Fibroblast of skin of scalp (primary cell): ENCODE data around the gene ST6GAL2.
A peak's percentile ranks its signal among the peaks of the same experiment; 100 is the strongest.

Source experiments
- DNase-seq: peaks from one replicate; pipeline ENCODE4 v3.0.0-alpha.2; 2013

The ST6GAL2 gene

GRCh38 chr2:106863387-106863786 is 22.6 kb downstream of the ST6GAL2 start:
- DNase-seq: no peak

GRCh38 chr2:106859498-106859897 is 26.5 kb downstream of the ST6GAL2 start:
- DNase-seq: no peak

GRCh38 chr2:106858810-106859209 is 27.2 kb downstream of the ST6GAL2 start:
- DNase-seq: no peak

- DNase-seq: no peak
Measured at GRCh38 chr2:106857882-106858478, 28.0 kb downstream of the ST6GAL2 start.

GRCh38 chr2:106853631-106854030 is 32.3 kb downstream of the ST6GAL2 start:
- DNase-seq: no peak

- DNase-seq: no peak
Measured at GRCh38 chr2:106851881-106852501, 34.0 kb downstream of the ST6GAL2 start.

- DNase-seq: no peak
Measured at GRCh38 chr2:106851087-106851874, 34.7 kb downstream of the ST6GAL2 start.

- DNase-seq: no peak
Measured at GRCh38 chr2:106849253-106849652, 36.7 kb downstream of the ST6GAL2 start.

GRCh38 chr2:106847366-106847765 is 38.6 kb downstream of the ST6GAL2 start:
- no peak for DNase-seq

GRCh38 chr2:106845716-106846115 is 40.3 kb downstream of the ST6GAL2 start:
- no peak for DNase-seq

- DNase-seq: no peak
Measured at GRCh38 chr2:106843910-106844250, 42.1 kb downstream of the ST6GAL2 start.

GRCh38 chr2:106843001-106843909 is 42.7 kb downstream of the ST6GAL2 start:
- no peak for DNase-seq

- no peak for DNase-seq
Measured at GRCh38 chr2:106841886-106842645, 43.9 kb downstream of the ST6GAL2 start.

- no peak for DNase-seq
Measured at GRCh38 chr2:106840818-106841217, 45.1 kb downstream of the ST6GAL2 start.

GRCh38 chr2:106839849-106840595 is 45.9 kb downstream of the ST6GAL2 start:
- DNase-seq: no peak

- no peak for DNase-seq
Measured at GRCh38 chr2:106833256-106833655, 52.7 kb downstream of the ST6GAL2 start.

- no peak for DNase-seq
Measured at GRCh38 chr2:106831816-106832569, 54.0 kb downstream of the ST6GAL2 start.

- DNase-seq: no peak
Measured at GRCh38 chr2:106831241-106831640, 54.7 kb downstream of the ST6GAL2 start.

GRCh38 chr2:106830191-106830590 is 55.8 kb downstream of the ST6GAL2 start:
- no peak for DNase-seq

- DNase-seq: no peak
Measured at GRCh38 chr2:106828119-106828518, 57.8 kb downstream of the ST6GAL2 start.

- peak; percentile 57 for DNase-seq
Measured at GRCh38 chr2:106827158-106827557, 58.8 kb downstream of the ST6GAL2 start.
